ENCODE measurements around the gene PTPRN2.

DNA sequence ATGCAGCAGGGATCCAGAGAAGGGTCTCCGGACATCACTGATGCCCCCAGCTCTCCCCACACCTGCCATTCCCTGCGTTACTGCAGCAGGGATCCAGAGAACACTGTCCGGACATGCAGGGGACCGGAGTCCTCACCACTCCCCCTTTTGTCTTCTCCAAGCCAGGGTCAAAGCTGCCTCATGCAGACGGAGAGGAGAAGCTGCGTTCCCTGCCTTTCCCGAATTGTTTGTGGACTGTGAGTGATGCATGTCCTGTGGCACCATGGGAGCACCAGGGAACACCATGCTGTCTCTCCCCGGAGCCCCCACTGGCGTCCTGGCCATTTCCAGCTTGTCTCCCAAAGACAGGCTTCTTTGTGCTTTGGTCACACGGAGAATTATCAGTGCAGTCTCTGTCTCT lies 599.7 kb downstream of the PTPRN2 start:
- TF ChIP-seq YY1 (IDR thresholded peaks at IDR 0.05; ENCODE audit: extremely low read depth, insufficient replicate concordance, low read depth, low read length) (no peak), POLR2AphosphoS5 (IDR thresholded peaks at IDR 0.05; ENCODE audit: low read depth, low read length) (no peak), POLR2A (IDR thresholded peaks at IDR 0.05; ENCODE audit: borderline replicate concordance, extremely low read depth, insufficient read depth, insufficient read length) (no peak), ZNF274 (IDR thresholded peaks at IDR 0.05; ENCODE audit: low read depth, low read length) (no peak), CEBPB (IDR thresholded peaks at IDR 0.05; ENCODE audit: low read depth) (no peak), ELF1 (IDR thresholded peaks at IDR 0.05; ENCODE audit: borderline replicate concordance, low read depth) (no peak), SIN3A (IDR thresholded peaks at IDR 0.05; ENCODE audit: low read depth) (no peak), TCF7L2 (IDR thresholded peaks at IDR 0.05; ENCODE audit: borderline replicate concordance, extremely low read depth, insufficient read depth, insufficient read length) (no peak), ZFX (IDR thresholded peaks at IDR 0.05) (no peak), FOSL1 (IDR thresholded peaks at IDR 0.05; ENCODE audit: low read depth) (no peak), EGR1 (IDR thresholded peaks at IDR 0.05; ENCODE audit: low read depth) (no peak)
- TF ChIP-seq, protein P1, sequence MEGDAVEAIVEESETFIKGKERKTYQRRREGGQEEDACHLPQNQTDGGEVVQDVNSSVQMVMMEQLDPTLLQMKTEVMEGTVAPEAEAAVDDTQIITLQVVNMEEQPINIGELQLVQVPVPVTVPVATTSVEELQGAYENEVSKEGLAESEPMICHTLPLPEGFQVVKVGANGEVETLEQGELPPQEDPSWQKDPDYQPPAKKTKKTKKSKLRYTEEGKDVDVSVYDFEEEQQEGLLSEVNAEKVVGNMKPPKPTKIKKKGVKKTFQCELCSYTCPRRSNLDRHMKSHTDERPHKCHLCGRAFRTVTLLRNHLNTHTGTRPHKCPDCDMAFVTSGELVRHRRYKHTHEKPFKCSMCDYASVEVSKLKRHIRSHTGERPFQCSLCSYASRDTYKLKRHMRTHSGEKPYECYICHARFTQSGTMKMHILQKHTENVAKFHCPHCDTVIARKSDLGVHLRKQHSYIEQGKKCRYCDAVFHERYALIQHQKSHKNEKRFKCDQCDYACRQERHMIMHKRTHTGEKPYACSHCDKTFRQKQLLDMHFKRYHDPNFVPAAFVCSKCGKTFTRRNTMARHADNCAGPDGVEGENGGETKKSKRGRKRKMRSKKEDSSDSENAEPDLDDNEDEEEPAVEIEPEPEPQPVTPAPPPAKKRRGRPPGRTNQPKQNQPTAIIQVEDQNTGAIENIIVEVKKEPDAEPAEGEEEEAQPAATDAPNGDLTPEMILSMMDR (IDR thresholded peaks at IDR 0.05 in 2 of 3, conservative IDR thresholded peaks at IDR 0.05 in 1 of 3; ENCODE audit: borderline replicate concordance in 1 of 3, insufficient read depth in 1 of 3, low read depth in 2 of 3, low read length in 2 of 3): no peak
- TF ChIP-seq, protein P2, sequence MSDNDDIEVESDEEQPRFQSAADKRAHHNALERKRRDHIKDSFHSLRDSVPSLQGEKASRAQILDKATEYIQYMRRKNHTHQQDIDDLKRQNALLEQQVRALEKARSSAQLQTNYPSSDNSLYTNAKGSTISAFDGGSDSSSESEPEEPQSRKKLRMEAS (IDR thresholded peaks at IDR 0.05): no peak
- TF ChIP-seq, protein P3, sequence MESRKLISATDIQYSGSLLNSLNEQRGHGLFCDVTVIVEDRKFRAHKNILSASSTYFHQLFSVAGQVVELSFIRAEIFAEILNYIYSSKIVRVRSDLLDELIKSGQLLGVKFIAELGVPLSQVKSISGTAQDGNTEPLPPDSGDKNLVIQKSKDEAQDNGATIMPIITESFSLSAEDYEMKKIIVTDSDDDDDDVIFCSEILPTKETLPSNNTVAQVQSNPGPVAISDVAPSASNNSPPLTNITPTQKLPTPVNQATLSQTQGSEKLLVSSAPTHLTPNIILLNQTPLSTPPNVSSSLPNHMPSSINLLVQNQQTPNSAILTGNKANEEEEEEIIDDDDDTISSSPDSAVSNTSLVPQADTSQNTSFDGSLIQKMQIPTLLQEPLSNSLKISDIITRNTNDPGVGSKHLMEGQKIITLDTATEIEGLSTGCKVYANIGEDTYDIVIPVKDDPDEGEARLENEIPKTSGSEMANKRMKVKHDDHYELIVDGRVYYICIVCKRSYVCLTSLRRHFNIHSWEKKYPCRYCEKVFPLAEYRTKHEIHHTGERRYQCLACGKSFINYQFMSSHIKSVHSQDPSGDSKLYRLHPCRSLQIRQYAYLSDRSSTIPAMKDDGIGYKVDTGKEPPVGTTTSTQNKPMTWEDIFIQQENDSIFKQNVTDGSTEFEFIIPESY (IDR thresholded peaks at IDR 0.05; ENCODE audit: extremely low read depth, insufficient replicate concordance, low read length): no peak
